Psoas muscle (tissue), 8 donors: ENCODE data around the gene MRPL10. TPM values are rescaled to one million over a fixed set of nuclear protein-coding genes. Genes with fewer than 3 reads are reported as not detected.

Experiments
- ATAC-seq, 4 donors: fragments of 200-7000 bp; cut with Tn5 transposase; one replicate each; pipeline ENCODE4 v1.9.1; 2020; ENCODE audit warnings: moderate library complexity in 3 of 4, mild to moderate bottlenecking in 2 of 4
- DNase-seq, 2 donors: peaks; one replicate each; pipeline ENCODE4 v3.0.0-alpha.2; 2020
- H3K27ac ChIP-seq: fragments of 200-600 bp; one replicate; pipeline ENCODE4 v1.8.0; 2022
- H3K27me3 ChIP-seq, 3 donors: fragments of 200-600 bp in 1 of 3; one replicate each; pipeline versions ENCODE4 v1.6.1 to v1.8.0; 2013 to 2022; ENCODE audit warnings: low read length in 2 of 3, mild to moderate bottlenecking in 2 of 3, moderate library complexity in 1 of 3; ENCODE audit not compliant: insufficient read depth in 3 of 3
- H3K36me3 ChIP-seq, 2 donors: fragments of 200-600 bp in 1 of 2; one replicate each; pipeline versions ENCODE4 v1.6.1 to v1.8.0; 2013 to 2022; ENCODE audit warnings: low read depth in 1 of 2, mild to moderate bottlenecking in 1 of 2, moderate library complexity in 1 of 2; ENCODE audit not compliant: insufficient read depth in 1 of 2
- H3K4me1 ChIP-seq: fragments of 200-600 bp; one replicate; pipeline ENCODE4 v1.8.0; 2022
- H3K4me3 ChIP-seq: fragments of 200-600 bp; one replicate; pipeline ENCODE4 v1.8.0; 2022; ENCODE audit warnings: mild to moderate bottlenecking
- H3K9me3 ChIP-seq: fragments of 200-600 bp; one replicate; pipeline ENCODE4 v1.8.0; 2022
- WGBS, 3 donors: extraction: QIAGEN DNeasy Blood & Tissue Kit; methylation state at CpG; one replicate each; pipeline versions ENCODE4 v1.1.6 to v1.1.7; 2013; 5-methylcytosine and 5-hydroxymethylcytosine counted together
- intact Hi-C, 2 donors: fragments of 100-400 bp; cut with DNase I; formaldehyde crosslinking; loops; one replicate each; pipeline versions ENCODE4 v1.11.0 to v1.14.2; 2022
- polyA plus RNA-seq, 3 donors: library from polyadenylated mRNA; stranded (reverse); fragments of 200-250 nt; gene quantifications; one replicate each; pipeline ENCODE4 v1.2.3, GENCODE V29; 2013
- total RNA-seq, 4 donors: library from RNA; stranded (reverse); fragmentation: NEBNext Ultra II Directional in 2 of 4; extraction: Animal tissue kit (Norgen Biotek cat#: 25700) in 2 of 4; gene quantifications; one replicate each; pipeline versions ENCODE4 v1.2.1 to v1.2.4, GENCODE V29; 2021 to 2023
- TF ChIP-seq, protein P1 (sequence below): fragments of 200-600 bp; IDR thresholded peaks from one replicate; pipeline ENCODE4 v1.8.0; 2022; ENCODE audit warnings: antibody characterized with exemption
- donor health status: healthy with polysubstance abuse.
- donor health status: DM: no; HTN: no; CAD: no; lungs with moderate emphysema.
- donor health status: Bipolar disorder and iron deficiency.
- donor health status: healthy.
- donor health status: DM: yes; HTN: yes; CAD: no.
- donor health status: DM: no; HTN: no; CAD: no.
- donor health status: DM: no; HTN: no; CAD: no.
- donor health status: DM: yes; HTN: yes; CAD: no.

Gene MRPL10
- total and polyA plus RNA-seq, 7 donors = 37.8 to 78.6 (median 47.0) TPM

DNA sequence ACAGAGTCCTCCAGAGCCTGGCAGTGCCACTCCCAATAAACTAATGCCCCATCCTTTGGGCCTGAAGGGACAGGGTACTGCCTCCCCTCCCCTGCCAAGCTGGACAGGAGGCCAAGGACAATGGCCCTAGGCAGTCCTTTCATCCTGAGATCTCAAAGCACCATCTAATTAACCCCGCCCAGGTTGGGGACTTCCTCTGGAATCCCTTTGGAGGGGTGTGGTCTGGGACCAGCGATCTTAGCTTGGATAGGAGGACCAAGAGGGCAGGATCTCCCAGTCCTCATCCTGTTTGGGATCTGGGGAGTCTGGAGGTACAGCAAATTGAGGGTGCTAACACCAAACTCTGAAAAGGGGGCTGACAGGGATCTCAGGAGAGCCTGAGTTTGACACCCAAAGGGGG, 37.8 kb upstream of the MRPL10 start:
- ATAC-seq (no peak), DNase-seq (no peak)
- intact Hi-C loops = no loop called here
- WGBS, 3 donors = 25 to 32% (median 26%) methylated on average over 2 of the region's 2 CpGs
- Histone ChIP-seq H3K9me3 (no peaks in the 10 kb centered on the region), H3K27ac (no peak overlapping the region), H3K4me1 (no peaks in the 10 kb centered on the region), H3K27me3 (peaks cover 0 to 83% (median 20%) of the 10 kb centered on the region in 3 donors), H3K4me3 (no peak overlapping the region), H3K36me3 (no peaks in the 10 kb centered on the region)
- TF ChIP-seq, protein P1, sequence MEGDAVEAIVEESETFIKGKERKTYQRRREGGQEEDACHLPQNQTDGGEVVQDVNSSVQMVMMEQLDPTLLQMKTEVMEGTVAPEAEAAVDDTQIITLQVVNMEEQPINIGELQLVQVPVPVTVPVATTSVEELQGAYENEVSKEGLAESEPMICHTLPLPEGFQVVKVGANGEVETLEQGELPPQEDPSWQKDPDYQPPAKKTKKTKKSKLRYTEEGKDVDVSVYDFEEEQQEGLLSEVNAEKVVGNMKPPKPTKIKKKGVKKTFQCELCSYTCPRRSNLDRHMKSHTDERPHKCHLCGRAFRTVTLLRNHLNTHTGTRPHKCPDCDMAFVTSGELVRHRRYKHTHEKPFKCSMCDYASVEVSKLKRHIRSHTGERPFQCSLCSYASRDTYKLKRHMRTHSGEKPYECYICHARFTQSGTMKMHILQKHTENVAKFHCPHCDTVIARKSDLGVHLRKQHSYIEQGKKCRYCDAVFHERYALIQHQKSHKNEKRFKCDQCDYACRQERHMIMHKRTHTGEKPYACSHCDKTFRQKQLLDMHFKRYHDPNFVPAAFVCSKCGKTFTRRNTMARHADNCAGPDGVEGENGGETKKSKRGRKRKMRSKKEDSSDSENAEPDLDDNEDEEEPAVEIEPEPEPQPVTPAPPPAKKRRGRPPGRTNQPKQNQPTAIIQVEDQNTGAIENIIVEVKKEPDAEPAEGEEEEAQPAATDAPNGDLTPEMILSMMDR = no peak

DNA sequence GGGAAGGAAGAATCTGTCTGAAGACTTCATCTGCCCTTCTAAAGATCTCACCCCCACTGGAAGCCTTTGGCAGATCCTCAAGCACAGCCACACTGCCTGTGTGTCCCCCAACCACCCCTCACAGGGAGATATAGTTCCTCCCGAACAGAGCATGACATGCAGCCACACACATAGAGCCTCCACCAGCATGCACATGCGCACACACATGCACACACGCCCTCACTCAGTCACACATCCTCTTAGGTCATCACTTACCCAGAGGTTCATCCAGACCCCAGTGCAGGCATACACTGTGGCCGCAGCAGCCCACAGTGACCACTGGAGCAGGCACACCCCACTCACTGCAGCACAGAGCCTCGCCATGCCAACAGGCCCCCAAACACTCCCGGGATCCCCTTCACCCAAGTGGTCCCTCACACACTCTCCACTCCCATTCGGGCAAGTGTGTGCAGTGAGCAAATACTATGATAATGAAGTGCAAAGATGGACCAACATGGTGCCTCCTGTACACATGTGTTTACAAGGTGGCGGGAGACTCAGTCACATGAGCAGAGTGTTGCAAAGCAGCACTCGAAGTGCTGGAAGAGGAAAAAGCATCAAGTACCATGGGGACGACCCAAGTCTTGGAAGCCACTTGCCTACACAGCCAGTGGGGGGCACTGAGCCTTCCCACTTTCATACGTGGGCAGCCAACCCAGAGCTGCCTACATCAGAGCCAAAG, 36.6 kb upstream of the MRPL10 start:
- WGBS, 3 donors = 77 to 83% (median 82%) methylated on average over 11 of the region's 11 CpGs
- no peak for DNase-seq

DNA sequence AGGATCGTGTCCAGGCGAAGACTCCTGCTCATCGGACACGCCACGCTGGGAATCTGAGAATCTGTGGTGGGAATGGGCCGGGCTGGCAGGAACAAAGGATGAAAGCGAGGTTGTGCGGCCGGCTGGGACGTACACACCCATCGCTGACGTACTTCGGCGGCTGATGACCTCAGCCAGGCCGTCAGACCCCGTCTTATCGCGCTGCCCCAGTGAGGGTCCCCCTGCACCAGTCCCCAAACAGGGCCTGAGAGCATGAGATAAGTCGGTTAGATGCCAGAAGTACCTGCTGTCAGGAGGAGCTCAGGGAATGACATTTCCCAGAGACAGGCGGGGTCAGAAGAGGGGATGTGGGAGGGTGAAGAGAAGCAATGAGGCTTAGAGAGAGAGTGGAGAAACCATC, 35.6 kb upstream of the MRPL10 start:
- intact Hi-C loops = no loop called here
- Histone ChIP-seq H3K4me3 (no peak overlapping the region), H3K27ac (no peak overlapping the region), H3K9me3 (no peaks in the 10 kb centered on the region), H3K27me3 (peaks cover 0 to 63% (median 10%) of the 10 kb centered on the region in 3 donors), H3K36me3 (no peaks in the 10 kb centered on the region), H3K4me1 (no peaks in the 10 kb centered on the region)
- TF ChIP-seq, protein P1 = no peak
- DNase-seq = no peak
- WGBS, 3 donors = 40 to 41% (median 40%) methylated on average over 20 of the region's 20 CpGs
- ATAC-seq = no peak

More for the DNA sequence above, 36.6 kb upstream of the MRPL10 start:
- Histone ChIP-seq H3K27me3 (peaks cover 0 to 73% (median 18%) of the 10 kb centered on the region in 3 donors), H3K27ac (no peak overlapping the region), H3K4me3 (no peak overlapping the region), H3K4me1 (no peaks in the 10 kb centered on the region), H3K9me3 (no peaks in the 10 kb centered on the region), H3K36me3 (no peaks in the 10 kb centered on the region)
- ATAC-seq = no peak
- TF ChIP-seq, protein P1 = no peak
- intact Hi-C loops = no loop called here

DNA sequence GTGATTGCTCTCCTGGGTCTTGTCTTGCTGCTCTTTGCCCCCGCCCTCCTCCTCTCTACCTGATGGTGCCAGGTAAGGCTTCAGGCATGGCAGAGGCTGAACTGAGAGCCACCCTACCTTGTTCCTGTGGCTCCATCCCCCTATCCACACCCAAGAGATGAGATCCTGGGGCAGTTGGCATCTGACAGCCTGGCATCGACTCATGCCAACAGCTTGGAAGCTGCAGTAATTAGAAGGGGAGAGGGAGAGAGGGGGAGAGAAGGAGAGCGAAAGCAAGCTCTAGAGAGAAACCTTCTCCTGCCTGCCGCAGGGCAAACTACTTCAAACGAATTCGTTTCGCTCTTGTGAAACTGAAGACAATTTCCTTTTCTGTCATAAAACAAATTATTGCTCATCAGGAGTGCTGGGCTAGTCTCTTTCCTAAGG, 33.5 kb upstream of the MRPL10 start:
- Histone ChIP-seq H3K4me3 (no peak overlapping the region), H3K36me3 (no peaks in the 10 kb centered on the region), H3K27me3 (peaks cover 0 to 52% (median 5%) of the 10 kb centered on the region in 3 donors), H3K9me3 (no peaks in the 10 kb centered on the region), H3K4me1 (no peaks in the 10 kb centered on the region), H3K27ac (no peak overlapping the region)
- DNase-seq (no peak), ATAC-seq (no peak)
- intact Hi-C loops = no loop called here
- WGBS, 3 donors = 20 to 22% (median 21%) methylated on average over 7 of the region's 7 CpGs
- TF ChIP-seq, protein P1 = no peak
